GM12864 (cell line): Measurements from ENCODE around the gene SCO2.
A peak's percentile ranks its signal among the peaks of the same experiment; 100 is the strongest.

Source experiments
- DNase-seq: peaks from one replicate; pipeline ENCODE4 v3.0.0-alpha.2; 2011; ENCODE audit warnings: low read depth
- H3K4me3 ChIP-seq: 2 replicates; pipeline ENCODE4 v1.5.1; 2011; ENCODE audit warnings: mild to moderate bottlenecking, low read depth, low read length, control low read depth
- TF ChIP-seq, protein P1 (sequence below): IDR thresholded peaks from 2 replicates; pipeline ENCODE4 v1.5.1; 2011; ENCODE audit warnings: low read depth, mild to moderate bottlenecking, moderate library complexity, low read length, control low read depth, inconsistent platforms; ENCODE audit errors: missing control alignments

The SCO2 gene

DNA sequence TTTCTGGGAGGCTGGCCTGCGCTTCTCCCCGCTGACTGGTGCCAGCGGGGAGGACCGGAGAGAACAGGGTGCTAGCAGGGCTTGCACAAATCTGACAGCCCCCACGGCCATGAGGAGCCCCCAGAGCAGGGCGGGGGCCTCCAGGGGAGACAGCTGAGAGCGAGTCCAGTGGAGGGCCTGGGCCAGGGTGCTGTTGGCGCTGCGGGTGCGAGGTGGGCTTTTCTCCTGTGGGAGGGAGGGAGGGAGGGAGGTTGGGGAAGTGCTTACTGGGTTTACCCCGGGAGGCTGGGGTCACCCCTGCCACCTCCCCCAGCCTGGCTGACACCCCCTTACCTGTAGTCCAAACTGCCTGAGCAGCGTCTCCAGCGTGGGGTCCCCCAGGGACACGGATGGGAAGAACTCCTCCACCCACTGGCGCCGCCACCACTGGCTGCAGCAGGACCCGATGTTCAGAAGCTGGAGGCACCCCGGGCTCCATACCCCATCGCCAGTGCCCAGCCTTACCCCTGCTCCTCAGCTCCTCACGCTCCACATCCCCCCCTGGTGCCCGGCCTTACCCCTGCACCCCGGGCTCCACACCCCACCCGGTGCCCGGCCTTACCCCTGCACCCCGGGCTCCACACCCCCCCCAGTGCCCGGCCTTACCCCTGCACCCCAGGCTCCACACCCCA, 21.8 kb downstream of the SCO2 start:
- H3K4me3 ChIP-seq, result no peak overlapping the region
- no peak for DNase-seq
- TF ChIP-seq, protein P1, sequence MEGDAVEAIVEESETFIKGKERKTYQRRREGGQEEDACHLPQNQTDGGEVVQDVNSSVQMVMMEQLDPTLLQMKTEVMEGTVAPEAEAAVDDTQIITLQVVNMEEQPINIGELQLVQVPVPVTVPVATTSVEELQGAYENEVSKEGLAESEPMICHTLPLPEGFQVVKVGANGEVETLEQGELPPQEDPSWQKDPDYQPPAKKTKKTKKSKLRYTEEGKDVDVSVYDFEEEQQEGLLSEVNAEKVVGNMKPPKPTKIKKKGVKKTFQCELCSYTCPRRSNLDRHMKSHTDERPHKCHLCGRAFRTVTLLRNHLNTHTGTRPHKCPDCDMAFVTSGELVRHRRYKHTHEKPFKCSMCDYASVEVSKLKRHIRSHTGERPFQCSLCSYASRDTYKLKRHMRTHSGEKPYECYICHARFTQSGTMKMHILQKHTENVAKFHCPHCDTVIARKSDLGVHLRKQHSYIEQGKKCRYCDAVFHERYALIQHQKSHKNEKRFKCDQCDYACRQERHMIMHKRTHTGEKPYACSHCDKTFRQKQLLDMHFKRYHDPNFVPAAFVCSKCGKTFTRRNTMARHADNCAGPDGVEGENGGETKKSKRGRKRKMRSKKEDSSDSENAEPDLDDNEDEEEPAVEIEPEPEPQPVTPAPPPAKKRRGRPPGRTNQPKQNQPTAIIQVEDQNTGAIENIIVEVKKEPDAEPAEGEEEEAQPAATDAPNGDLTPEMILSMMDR, result peak; percentile 13

GRCh38 chr22:50502628-50503474, 22.5 kb downstream of the SCO2 start:
- H3K4me3 ChIP-seq, result no peak overlapping the region
- no peak for DNase-seq
- TF ChIP-seq, protein P1, result no peak

GRCh38 chr22:50502096-50502495, 23.3 kb downstream of the SCO2 start:
- TF ChIP-seq, protein P1, result no peak
- no peak for DNase-seq
- no peak overlapping the region for H3K4me3 ChIP-seq

GRCh38 chr22:50500452-50500851, 24.9 kb downstream of the SCO2 start:
- TF ChIP-seq, protein P1, result no peak
- DNase-seq, result no peak
- H3K4me3 ChIP-seq, result no peak overlapping the region

- H3K4me3 ChIP-seq, result no peak overlapping the region
- no peak for DNase-seq
- TF ChIP-seq, protein P1, result peak; percentile 72
These were observed 27.0 kb downstream of the SCO2 start for GRCh38 chr22:50498322-50498890.

DNA sequence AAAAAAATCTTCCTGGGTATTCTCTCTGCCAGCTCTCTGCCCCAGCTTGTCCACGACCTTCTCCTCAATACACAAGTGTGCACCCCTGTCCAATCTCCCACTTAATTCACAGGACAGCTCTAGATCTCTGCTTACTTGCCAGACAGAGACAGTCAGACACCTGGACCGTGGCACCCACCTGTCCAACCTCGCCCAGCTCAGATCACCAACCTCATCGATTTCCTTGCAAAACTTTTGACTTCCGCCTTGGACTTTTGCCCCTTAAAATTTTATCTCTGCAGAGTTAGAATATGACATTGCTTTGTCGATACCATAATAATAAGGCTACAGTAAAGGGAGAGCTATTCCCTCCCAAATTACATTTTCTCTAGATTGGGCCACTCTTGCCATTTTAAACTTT, 28.3 kb downstream of the SCO2 start:
- no peak for DNase-seq
- TF ChIP-seq, protein P1, result no peak
- no peak overlapping the region for H3K4me3 ChIP-seq
